ENCODE measurements around the gene IL18R1.

The IL18R1 gene

DNA sequence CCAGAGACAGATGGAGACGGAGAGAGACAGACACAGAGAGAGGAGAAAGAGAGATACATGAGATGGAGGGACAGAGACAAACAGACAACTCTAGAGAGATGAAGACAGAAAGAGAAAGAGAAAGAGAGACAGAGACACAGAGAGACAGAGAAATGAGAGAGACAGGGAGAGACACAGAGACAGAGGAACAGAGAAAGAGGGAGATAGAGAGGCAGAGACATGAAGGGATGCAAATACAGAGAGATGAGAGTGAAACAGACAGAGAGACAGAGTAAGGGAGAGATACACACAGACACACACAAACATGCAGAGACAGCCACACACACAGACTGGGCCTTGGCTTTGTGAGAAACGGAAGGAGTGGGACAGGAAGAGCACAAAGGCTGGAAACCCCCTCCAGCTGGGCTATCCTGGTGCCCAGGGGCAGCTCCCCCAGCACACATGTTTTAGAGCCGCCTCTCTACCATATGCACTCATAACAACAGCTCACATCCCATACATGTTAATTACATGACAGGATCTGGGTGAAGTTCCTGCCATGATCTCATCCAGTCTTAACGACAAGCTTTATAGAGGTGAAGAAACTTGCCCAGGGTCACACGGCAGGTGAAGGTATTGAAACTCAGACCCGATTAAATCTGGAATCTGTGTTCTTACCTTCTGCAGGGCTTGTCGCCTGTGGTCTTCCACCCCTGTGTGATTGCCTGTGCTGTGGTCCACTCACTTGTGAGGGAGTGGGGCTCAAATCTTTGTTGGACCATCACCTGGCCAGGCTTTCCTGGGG is 32.4 kb downstream of the IL18R1 start:
- H3K79me1 ChIP-seq (ENCODE audit: low read depth, low read length), result no peaks in the 10 kb centered on the region
- no peak overlapping the region for H2BK5ac ChIP-seq (ENCODE audit: low read length)
- no peak overlapping the region for H3K9ac ChIP-seq (ENCODE audit: low read depth, low read length, poor library complexity)
- no peak overlapping the region for H2BK15ac ChIP-seq (ENCODE audit: low read length)
- no peak overlapping the region for H3K23ac ChIP-seq (ENCODE audit: low read depth, low read length, poor library complexity)
- no peak overlapping the region for H2BK120ac ChIP-seq (ENCODE audit: low read depth, low read length)
- H4K8ac ChIP-seq (ENCODE audit: low read depth, low read length), result no peak overlapping the region
- H2AK5ac ChIP-seq (ENCODE audit: low read depth, low read length), result no peak overlapping the region
- H2BK12ac ChIP-seq (ENCODE audit: low read length), result no peak overlapping the region
- H3K18ac ChIP-seq (ENCODE audit: low read length), result no peak overlapping the region
- WGBS, 2 donors (ENCODE audit: extremely low coverage in 2 of 2, insufficient read length in 2 of 2, insufficient replicate concordance in 1 of 2), result no CpG with 5 or more reads among the region's 7 CpGs
- H3K27me3 ChIP-seq (ENCODE audit: control insufficient read depth in 3 of 3, insufficient read depth in 3 of 3, low read depth in 1 of 3, low read length in 3 of 3), result no peaks in the 10 kb centered on the region
- no peak overlapping the region for H3K4me3 ChIP-seq (ENCODE audit: low read length in 2 of 2)
- H3K4me1 ChIP-seq (ENCODE audit: control insufficient read depth in 2 of 2, insufficient read depth in 1 of 2, low read depth in 1 of 2, low read length in 2 of 2), result no peaks in the 10 kb centered on the region
- no peak overlapping the region for H2AFZ ChIP-seq (ENCODE audit: low read length)
- no peak for DNase-seq (ENCODE audit: low spot score)
- H4K91ac ChIP-seq (ENCODE audit: low read depth, low read length, poor library complexity), result no peak overlapping the region
- no peaks in the 10 kb centered on the region for H3K36me3 ChIP-seq (replicated peaks in 1 of 2; ENCODE audit: control insufficient read depth in 2 of 2, insufficient read depth in 2 of 2, low read length in 2 of 2)
- H3K4ac ChIP-seq (ENCODE audit: low read length), result no peak overlapping the region
- H3K14ac ChIP-seq (ENCODE audit: low read length), result no peak overlapping the region
- H3K9me3 ChIP-seq (replicated peaks in 1 of 2; ENCODE audit: control insufficient read depth in 2 of 2, insufficient read depth in 1 of 2, low read depth in 1 of 2, low read length in 2 of 2), result peaks cover 0 to 3% of the 10 kb centered on the region in 2 donors
- no peak overlapping the region for H3K4me2 ChIP-seq (ENCODE audit: insufficient read depth, low read length, poor library complexity, severe bottlenecking)
- no peak overlapping the region for H3K27ac ChIP-seq (replicated peaks; ENCODE audit: low read length)

DNA sequence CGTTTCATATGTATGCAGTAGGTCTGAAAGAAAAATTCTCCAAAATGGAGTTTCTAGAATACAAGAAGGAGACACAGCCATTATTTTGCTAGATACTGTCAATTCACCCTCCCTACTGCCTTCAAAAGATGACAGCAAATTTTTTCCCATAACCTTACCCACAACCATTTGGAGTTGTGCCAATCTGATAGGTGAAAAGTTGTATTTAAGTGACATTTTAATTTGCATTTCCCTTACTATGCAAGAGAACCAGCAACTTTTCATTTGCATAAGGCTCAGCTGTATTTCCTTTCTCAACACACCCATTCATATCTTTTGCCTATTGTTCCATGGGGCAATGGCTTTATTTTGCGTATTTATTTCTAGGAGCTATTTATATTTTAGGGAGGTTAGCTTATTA is 36.0 kb downstream of the IL18R1 start:
- no peak overlapping the region for H3K4ac ChIP-seq (ENCODE audit: low read length)
- no CpG with 5 or more reads among the region's 2 CpGs for WGBS, 2 donors (ENCODE audit: extremely low coverage in 2 of 2, insufficient read length in 2 of 2, insufficient replicate concordance in 1 of 2)

DNA sequence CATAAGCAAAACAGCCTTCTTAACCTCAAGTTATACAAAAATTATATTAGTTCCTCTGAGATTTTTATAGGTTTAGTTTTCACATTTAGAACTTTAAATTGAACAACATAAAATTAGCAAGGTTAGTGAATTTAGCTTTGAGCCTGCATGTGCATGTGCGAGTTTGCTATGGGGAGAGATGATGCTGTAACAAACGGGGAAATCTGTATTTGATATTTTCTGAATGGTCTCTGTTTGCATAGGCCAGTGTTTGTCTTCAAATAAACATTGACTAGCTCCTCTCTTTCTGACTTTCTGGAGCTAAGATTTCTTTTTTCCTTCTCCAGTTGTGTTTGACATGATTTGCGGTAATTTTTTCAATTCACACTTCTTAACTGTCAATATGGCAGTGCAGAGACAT is 36.5 kb downstream of the IL18R1 start:
- Histone ChIP-seq H2AK5ac (ENCODE audit: low read depth, low read length) (no peak overlapping the region), H2BK120ac (ENCODE audit: low read depth, low read length) (no peak overlapping the region), H3K18ac (ENCODE audit: low read length) (no peak overlapping the region), H3K27ac (replicated peaks; ENCODE audit: low read length) (no peak overlapping the region), H3K9ac (ENCODE audit: low read depth, low read length, poor library complexity) (no peak overlapping the region), H3K23ac (ENCODE audit: low read depth, low read length, poor library complexity) (no peak overlapping the region), H2BK5ac (ENCODE audit: low read length) (no peak overlapping the region), H4K91ac (ENCODE audit: low read depth, low read length, poor library complexity) (no peak overlapping the region), H3K27me3 (ENCODE audit: control insufficient read depth in 3 of 3, insufficient read depth in 3 of 3, low read depth in 1 of 3, low read length in 3 of 3) (no peaks in the 10 kb centered on the region), H4K8ac (ENCODE audit: low read depth, low read length) (no peak overlapping the region), H3K4me3 (ENCODE audit: low read length in 2 of 2) (no peak overlapping the region), H3K36me3 (replicated peaks in 1 of 2; ENCODE audit: control insufficient read depth in 2 of 2, insufficient read depth in 2 of 2, low read length in 2 of 2) (no peaks in the 10 kb centered on the region), H3K4me2 (ENCODE audit: insufficient read depth, low read length, poor library complexity, severe bottlenecking) (no peak overlapping the region), H2AFZ (ENCODE audit: low read length) (no peak overlapping the region), H2BK15ac (ENCODE audit: low read length) (no peak overlapping the region), H3K4me1 (ENCODE audit: control insufficient read depth in 2 of 2, insufficient read depth in 1 of 2, low read depth in 1 of 2, low read length in 2 of 2) (no peaks in the 10 kb centered on the region), H3K14ac (ENCODE audit: low read length) (no peak overlapping the region), H3K9me3 (replicated peaks in 1 of 2; ENCODE audit: control insufficient read depth in 2 of 2, insufficient read depth in 1 of 2, low read depth in 1 of 2, low read length in 2 of 2) (no peaks in the 10 kb centered on the region), H3K4ac (ENCODE audit: low read length) (no peak overlapping the region), H2BK12ac (ENCODE audit: low read length) (no peak overlapping the region), H3K79me1 (ENCODE audit: low read depth, low read length) (no peaks in the 10 kb centered on the region)
- DNase-seq (ENCODE audit: low spot score), result no peak
- WGBS, 2 donors (ENCODE audit: extremely low coverage in 2 of 2, insufficient read length in 2 of 2, insufficient replicate concordance in 1 of 2), result no CpG with 5 or more reads among the region's 3 CpGs

More for the DNA sequence above, 36.0 kb downstream of the IL18R1 start:
- Histone ChIP-seq H3K4me3 (ENCODE audit: low read length in 2 of 2) (no peak overlapping the region), H3K4me2 (ENCODE audit: insufficient read depth, low read length, poor library complexity, severe bottlenecking) (no peak overlapping the region), H3K14ac (ENCODE audit: low read length) (no peak overlapping the region), H2BK12ac (ENCODE audit: low read length) (no peak overlapping the region), H2BK5ac (ENCODE audit: low read length) (no peak overlapping the region), H2AFZ (ENCODE audit: low read length) (no peak overlapping the region), H3K9ac (ENCODE audit: low read depth, low read length, poor library complexity) (no peak overlapping the region), H2BK15ac (ENCODE audit: low read length) (no peak overlapping the region), H3K36me3 (replicated peaks in 1 of 2; ENCODE audit: control insufficient read depth in 2 of 2, insufficient read depth in 2 of 2, low read length in 2 of 2) (no peaks in the 10 kb centered on the region), H3K18ac (ENCODE audit: low read length) (no peak overlapping the region), H3K23ac (ENCODE audit: low read depth, low read length, poor library complexity) (no peak overlapping the region), H4K91ac (ENCODE audit: low read depth, low read length, poor library complexity) (no peak overlapping the region), H2BK120ac (ENCODE audit: low read depth, low read length) (no peak overlapping the region), H4K8ac (ENCODE audit: low read depth, low read length) (no peak overlapping the region), H3K27ac (replicated peaks; ENCODE audit: low read length) (no peak overlapping the region), H3K27me3 (ENCODE audit: control insufficient read depth in 3 of 3, insufficient read depth in 3 of 3, low read depth in 1 of 3, low read length in 3 of 3) (no peaks in the 10 kb centered on the region), H3K9me3 (replicated peaks in 1 of 2; ENCODE audit: control insufficient read depth in 2 of 2, insufficient read depth in 1 of 2, low read depth in 1 of 2, low read length in 2 of 2) (no peaks in the 10 kb centered on the region), H3K79me1 (ENCODE audit: low read depth, low read length) (no peaks in the 10 kb centered on the region), H3K4me1 (ENCODE audit: control insufficient read depth in 2 of 2, insufficient read depth in 1 of 2, low read depth in 1 of 2, low read length in 2 of 2) (no peaks in the 10 kb centered on the region), H2AK5ac (ENCODE audit: low read depth, low read length) (no peak overlapping the region)
- no peak for DNase-seq (ENCODE audit: low spot score)

DNA sequence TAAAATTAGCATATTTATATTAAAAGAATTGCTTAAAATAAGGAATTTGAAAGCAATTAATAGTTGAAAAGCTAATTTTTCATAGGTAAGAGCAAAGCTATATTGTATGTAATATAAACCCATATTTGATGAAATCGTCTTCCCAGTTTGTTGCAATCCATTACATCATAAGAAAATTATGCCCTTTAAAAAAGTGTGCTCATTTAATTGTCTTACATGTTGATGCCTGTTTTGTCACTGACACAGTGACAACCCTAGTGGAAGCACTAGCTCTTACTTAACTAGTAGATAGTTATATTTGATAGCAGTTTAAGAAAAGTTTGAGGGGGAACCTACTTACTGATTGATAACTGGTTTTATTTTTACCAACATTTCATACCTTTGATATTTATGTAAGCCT is 37.3 kb downstream of the IL18R1 start:
- Histone ChIP-seq H2BK15ac (ENCODE audit: low read length) (no peak overlapping the region), H3K9ac (ENCODE audit: low read depth, low read length, poor library complexity) (no peak overlapping the region), H2BK12ac (ENCODE audit: low read length) (no peak overlapping the region), H3K14ac (ENCODE audit: low read length) (no peak overlapping the region), H2BK120ac (ENCODE audit: low read depth, low read length) (no peak overlapping the region), H3K27ac (replicated peaks; ENCODE audit: low read length) (no peak overlapping the region), H3K79me1 (ENCODE audit: low read depth, low read length) (no peaks in the 10 kb centered on the region), H3K4me1 (ENCODE audit: control insufficient read depth in 2 of 2, insufficient read depth in 1 of 2, low read depth in 1 of 2, low read length in 2 of 2) (no peaks in the 10 kb centered on the region), H3K9me3 (replicated peaks in 1 of 2; ENCODE audit: control insufficient read depth in 2 of 2, insufficient read depth in 1 of 2, low read depth in 1 of 2, low read length in 2 of 2) (no peaks in the 10 kb centered on the region), H3K27me3 (ENCODE audit: control insufficient read depth in 3 of 3, insufficient read depth in 3 of 3, low read depth in 1 of 3, low read length in 3 of 3) (no peaks in the 10 kb centered on the region), H2AK5ac (ENCODE audit: low read depth, low read length) (no peak overlapping the region), H3K18ac (ENCODE audit: low read length) (no peak overlapping the region), H4K91ac (ENCODE audit: low read depth, low read length, poor library complexity) (no peak overlapping the region), H4K8ac (ENCODE audit: low read depth, low read length) (no peak overlapping the region), H3K23ac (ENCODE audit: low read depth, low read length, poor library complexity) (no peak overlapping the region), H2AFZ (ENCODE audit: low read length) (no peak overlapping the region), H2BK5ac (ENCODE audit: low read length) (no peak overlapping the region), H3K4me3 (ENCODE audit: low read length in 2 of 2) (no peak overlapping the region), H3K36me3 (replicated peaks in 1 of 2; ENCODE audit: control insufficient read depth in 2 of 2, insufficient read depth in 2 of 2, low read length in 2 of 2) (no peaks in the 10 kb centered on the region), H3K4ac (ENCODE audit: low read length) (no peak overlapping the region), H3K4me2 (ENCODE audit: insufficient read depth, low read length, poor library complexity, severe bottlenecking) (no peak overlapping the region)
- WGBS, 2 donors (ENCODE audit: extremely low coverage in 2 of 2, insufficient read length in 2 of 2, insufficient replicate concordance in 1 of 2), result no CpG with 5 or more reads among the region's 1 CpG
- no peak for DNase-seq (ENCODE audit: low spot score)
